HepG2 (cell line): Measurements from ENCODE around the gene CAPRIN2. TPM values are rescaled to one million over a fixed set of nuclear protein-coding genes. Genes with fewer than 3 reads are reported as not detected.
A peak's percentile ranks its signal among the peaks of the same experiment; 100 is the strongest.

ENCODE experiments used
- ATAC-seq: fragments of 200-7000 bp; cut with Tn5 transposase; 3 replicates; pipeline ENCODE4 v1.9.1; 2020; ENCODE audit warnings: mild to moderate bottlenecking, moderate library complexity
- BruUV-seq: library from RNA; stranded (reverse); fragments of 400-500 nt; replicated peaks from 2 replicates; lab custom pipeline; 2021; lab: Mats Ljungman, UMichigan
- CTCF ChIA-PET: fragments of 300-600 bp; formaldehyde crosslinking; extraction: SDS; loops from one replicate; lab custom pipeline; 2021; ENCODE audit warnings: low total read pairs, inconsistent platforms, low intra/inter-chr PET ratio; lab: Yijun Ruan, JAX
- POLR2A ChIA-PET: fragments of 350-600 bp; sonication (Branson Sonifier 250); formaldehyde crosslinking; loops from one replicate; lab custom pipeline; 2020; ENCODE audit warnings: antibody characterized with exemption, inconsistent platforms; lab: Yijun Ruan, JAX
- DNase-seq: peaks from one replicate; pipeline ENCODE4 v3.0.0-alpha.2; 2015; ENCODE audit warnings: low spot score
- FAIRE-seq: peaks from 3 replicates; lab custom pipeline; 2011; peaks lifted over from hg19 to GRCh38; lab: Jason Lieb, UNC
- H2AFZ ChIP-seq: one replicate; pipeline ENCODE4 v1.6.1; 2011; ENCODE audit warnings: low read length, inconsistent platforms
- H3K27ac ChIP-seq: fragments of 300-600 bp; 3 replicates; pipeline ENCODE4 v1.8.0; 2011; ENCODE audit warnings: mixed run types, mild to moderate bottlenecking, mixed read lengths, low read length, inconsistent platforms; ENCODE audit not compliant: insufficient read depth; ENCODE audit errors: extremely low read length
- H3K27me3 ChIP-seq, 2 experiments: fragments of 200-600 bp in 1 of 2; 2 replicates in 1 of 2; 3 replicates in 1 of 2; pipeline versions ENCODE4 v1.6.0 to v1.8.0; 2011; ENCODE audit warnings: low read length in 2 of 2, mild to moderate bottlenecking in 2 of 2, moderate library complexity in 2 of 2, inconsistent platforms in 1 of 2; ENCODE audit not compliant: insufficient read depth in 2 of 2, control insufficient read depth in 1 of 2
- H3K36me3 ChIP-seq, 2 experiments: fragments of 200-600 bp in 1 of 2; replicated peaks in 1 of 2; 2 replicates in 1 of 2; 3 replicates in 1 of 2; pipeline versions ENCODE4 v1.5.1 to v1.8.0; 2011; ENCODE audit warnings: low read length in 2 of 2, inconsistent platforms in 1 of 2; ENCODE audit not compliant: insufficient read depth in 2 of 2, control insufficient read depth in 1 of 2
- H3K4me1 ChIP-seq: 2 replicates; pipeline ENCODE4 v1.5.1; 2012; ENCODE audit warnings: low read length, inconsistent platforms; ENCODE audit not compliant: insufficient read depth
- H3K4me2 ChIP-seq: 2 replicates; pipeline ENCODE4 v1.6.0; 2011; ENCODE audit warnings: low read depth, low read length, inconsistent platforms
- H3K4me3 ChIP-seq, 3 experiments: fragments of 200-600 bp in 1 of 3; sonication (generic), shearing (Covaris generic) in 1 of 3; replicated peaks in 1 of 3; 2 replicates each; pipeline ENCODE4 v1.5.1; 2011 to 2016; ENCODE audit warnings: low read length in 3 of 3, inconsistent platforms in 2 of 3, low read depth in 2 of 3, mild to moderate bottlenecking in 2 of 3, control low read depth in 1 of 3, mixed read lengths in 1 of 3; ENCODE audit not compliant: insufficient read depth in 1 of 3
- H3K79me2 ChIP-seq: one replicate; pipeline ENCODE4 v1.6.1; 2011; ENCODE audit warnings: low read length, inconsistent platforms; ENCODE audit not compliant: insufficient read depth
- H3K9ac ChIP-seq: 2 replicates; pipeline ENCODE4 v1.6.0; 2011; ENCODE audit warnings: mild to moderate bottlenecking, low read depth, low read length, inconsistent platforms; ENCODE audit not compliant: insufficient read depth
- H3K9me3 ChIP-seq: 2 replicates; pipeline ENCODE4 v1.5.1; 2012; ENCODE audit warnings: mild to moderate bottlenecking, low read length
- H4K20me1 ChIP-seq: 2 replicates; pipeline ENCODE4 v1.6.0; 2011; ENCODE audit warnings: inconsistent platforms, mild to moderate bottlenecking, low read length, moderate library complexity; ENCODE audit not compliant: insufficient read depth
- ARID3A ChIP-seq: IDR thresholded peaks from 2 replicates; pipeline ENCODE4 v1.6.1; 2012; ENCODE audit warnings: low read depth, low read length, improper control_type of control experiment
- CREBL2 ChIP-seq: sonication (generic); formaldehyde crosslinking; IDR thresholded peaks from 2 replicates; pipeline ENCODE4 v1.8.1; 2023; ENCODE audit warnings: missing genetic modification reagents, mild to moderate bottlenecking, borderline replicate concordance
- CTCF ChIP-seq: sonication (generic); formaldehyde crosslinking; IDR thresholded peaks from 2 replicates; pipeline ENCODE4 v1.5.0; 2020; ENCODE audit warnings: mild to moderate bottlenecking, missing genetic modification reagents, moderate library complexity
- HNF4A ChIP-seq: sonication (generic); formaldehyde crosslinking; IDR thresholded peaks from 2 replicates; pipeline ENCODE4 v1.4.0; 2020; ENCODE audit warnings: missing genetic modification reagents
- POGZ ChIP-seq: sonication (generic); formaldehyde crosslinking; IDR thresholded peaks from 2 replicates; pipeline ENCODE4 v1.4.0; 2020; ENCODE audit warnings: mild to moderate bottlenecking, missing genetic modification reagents
- RFX3 ChIP-seq: IDR thresholded peaks from 2 replicates; pipeline ENCODE4 v1.6.1; 2016; ENCODE audit warnings: missing biosample characterization, missing genetic modification reagents
- RFX5 ChIP-seq: IDR thresholded peaks from 2 replicates; pipeline ENCODE4 v1.6.1; 2011; ENCODE audit warnings: low read depth, low read length, improper control_type of control experiment
- SALL1 ChIP-seq: sonication (generic); formaldehyde crosslinking; IDR thresholded peaks from 2 replicates; pipeline ENCODE4 v1.8.0; 2022; ENCODE audit warnings: mild to moderate bottlenecking, missing genetic modification reagents
- SMAD1 ChIP-seq: sonication (generic); formaldehyde crosslinking; IDR thresholded peaks from 2 replicates; pipeline ENCODE4 v1.4.0; 2020; ENCODE audit warnings: missing genetic modification reagents, low read depth, mild to moderate bottlenecking, borderline replicate concordance
- SOX13 ChIP-seq, 3 experiments: fragments of 450-650 bp in 1 of 3; sonication (generic) in 1 of 3; formaldehyde crosslinking in 1 of 3; IDR thresholded peaks in 2 of 3; conservative IDR thresholded peaks in 1 of 3; 2 replicates each; pipeline versions ENCODE4 v1.5.0 to v1.6.1; 2016 to 2020; ENCODE audit warnings: antibody characterized with exemption in 1 of 3, mild to moderate bottlenecking in 1 of 3, missing compliant biosample characterization in 1 of 3, missing genetic modification reagents in 1 of 3, moderate library complexity in 1 of 3
- SOX5 ChIP-seq: IDR thresholded peaks from 2 replicates; pipeline ENCODE4 v1.6.1; 2016; ENCODE audit warnings: borderline replicate concordance
- TEAD3 ChIP-seq: optimal IDR thresholded peaks from 2 replicates; pipeline ENCODE3; 2016; ENCODE audit warnings: borderline replicate concordance
- ZFY ChIP-seq: sonication (generic); formaldehyde crosslinking; IDR thresholded peaks from 2 replicates; pipeline ENCODE4 v1.4.0; 2020; ENCODE audit warnings: missing genetic modification reagents
- ZNF652 ChIP-seq: IDR thresholded peaks from 2 replicates; pipeline ENCODE4 v1.6.1; 2016; ENCODE audit warnings: low read depth, borderline replicate concordance
- ZNF784 ChIP-seq: sonication (generic); formaldehyde crosslinking; IDR thresholded peaks from 2 replicates; pipeline ENCODE4 v1.5.1; 2020; ENCODE audit warnings: missing genetic modification reagents, mild to moderate bottlenecking, borderline replicate concordance
- ZSCAN29 ChIP-seq: sonication (generic); formaldehyde crosslinking; conservative IDR thresholded peaks from 2 replicates; pipeline ENCODE4 v1.4.0; 2020; ENCODE audit warnings: mild to moderate bottlenecking, missing genetic modification reagents
- ZSCAN5A ChIP-seq: sonication (generic); formaldehyde crosslinking; IDR thresholded peaks from 2 replicates; pipeline ENCODE4 v1.8.0; 2022; ENCODE audit warnings: mild to moderate bottlenecking, missing genetic modification reagents, borderline replicate concordance
- WGBS: methylation state at CpG from one replicate; pipeline ENCODE4 v1.1.6; 2017; ENCODE audit warnings: low lambda C conversion rate; 5-methylcytosine and 5-hydroxymethylcytosine counted together
- in situ Hi-C: cut with HindIII; loops from 2 replicates; pipeline ENCODE4 v1.10.0; 2017; ENCODE audit warnings: low pct_unique_long_range_greater_than_20kb; ENCODE audit not compliant: extremely low pct_ligation_motif_present
- intact Hi-C: fragments of 100-400 bp; cut with micrococcal nuclease; formaldehyde crosslinking; loops from one replicate; pipeline ENCODE4 v1.10.0; 2022; ENCODE audit not compliant: unreplicated experiment
- polyA plus RNA-seq, 8 experiments: library from polyadenylated mRNA; depleted of rRNA in 3 of 8; stranded (reverse) in 7 of 8; unstranded in 1 of 8; fragments of >200 nt; fragmentation: Illumina TruSeq in 4 of 8; extraction: Trizol in 4 of 8; gene quantifications; 2 replicates each; pipeline versions ENCODE4 v1.2.1 to v1.2.3, GENCODE V29; 2011 to 2016; ENCODE audit warnings: low read depth in 4 of 8, missing spikeins in 1 of 8, mixed read lengths in 1 of 8; ENCODE audit not compliant: insufficient read depth in 1 of 8
- total RNA-seq, 5 experiments: library from RNA; depleted of rRNA; stranded (reverse); fragments of >200 nt; fragmentation: Illumina TruSeq; extraction: Trizol; gene quantifications; 2 replicates each; pipeline ENCODE4 v1.2.3, GENCODE V29; 2016; ENCODE audit warnings: low read depth in 1 of 5

Gene CAPRIN2
- total and polyA plus RNA-seq, 2 of the 13 experiments (the other 11 are each of a cell fraction or from before 2014, with no cell fraction given): 21.7 to 30.6 TPM

- H3K4me3 ChIP-seq: no peak overlapping the region
- peak overlapping the region; percentile 54 for H3K4me2 ChIP-seq
- H3K9ac ChIP-seq: no peak overlapping the region
- no peaks in the 10 kb centered on the region for H3K9me3 ChIP-seq
- 52% methylated on average over 4 of the region's 4 CpGs for WGBS
- intact Hi-C loops: loop anchor here (10.0 kb wide), 2 partner anchors 104 to 176 kb away; no protein-coding TSS in a partner anchor
- peak overlapping the region; percentile 7 for H3K27ac ChIP-seq
- H3K27me3 ChIP-seq: no peaks in the 10 kb centered on the region; a peak in 1 of 5 replicates
- ChIA-PET POLR2A (no interaction called here), CTCF (no interaction called here)
- no peak overlapping the region for H2AFZ ChIP-seq
- ATAC-seq (peak; percentile 58), DNase-seq (peak; percentile 41), FAIRE-seq (peak; percentile 53)
- peaks cover 52% of the 10 kb centered on the region for H3K79me2 ChIP-seq
- BruUV-seq: no TSS peak
- H3K4me1 ChIP-seq: peaks cover 53% of the 10 kb centered on the region
- no peaks in the 10 kb centered on the region; the same call in 1 of the 2 replicates for H4K20me1 ChIP-seq
- in situ Hi-C loops: no loop called here
- H3K36me3 ChIP-seq: peaks cover under 1 to 2% of the 10 kb centered on the region in 2 experiments; a peak in 1 of 5 replicates
- TF ChIP-seq HNF4A (CRISPR knock-in tag) (0 out of 2 replicates have a peak, but pooled peaks have one; percentile 15), SOX5 (peak; percentile 51; the same call in 1 of the 2 replicates), ZNF784 (CRISPR knock-in tag) (no peak), SOX13 (IDR thresholded peaks at IDR 0.05) (no peak), SOX13 (CRISPR knock-in tag; conservative IDR thresholded peaks at IDR 0.05 in 1 of 2, IDR thresholded peaks at IDR 0.05 in 1 of 2) (peak in 1 of 2 experiments; percentile 67; a peak in 2 of 4 replicates), ZNF652 (CRISPR knock-in tag) (no peak), ZFY (CRISPR knock-in tag) (no peak), CREBL2 (CRISPR knock-in tag) (no peak), RFX5 (no peak), ARID3A (0 out of 2 replicates have a peak, but pooled peaks have one; percentile 14), SALL1 (CRISPR knock-in tag) (peak; percentile 44), TEAD3 (peak; percentile 84), RFX3 (CRISPR knock-in tag) (no peak), ZSCAN29 (CRISPR knock-in tag) (no peak), SMAD1 (CRISPR knock-in tag) (no peak), POGZ (0 out of 2 replicates have a peak, but pooled peaks have one; percentile 21), CTCF (CRISPR knock-in tag) (peak; percentile 22; the same call in 1 of the 2 replicates), ZSCAN5A (CRISPR knock-in tag) (no peak)
Measured at GRCh38 chr12:30691122-30691879, 63.5 kb downstream of the CAPRIN2 start.
